Ureter (tissue), 1 donor: Measurements from ENCODE around the gene PSME3IP1. TPM values are rescaled to one million over a fixed set of nuclear protein-coding genes. Genes with fewer than 3 reads are reported as not detected.

ENCODE experiments used
- total RNA-seq: library from RNA; stranded (reverse); gene quantifications from one replicate; pipeline ENCODE4 v1.2.4, GENCODE V29; 2023
- donor health status: DM: yes; HTN: yes; CAD: no.

PSME3IP1 gene
- total RNA-seq, 1 donor from 2014 or later = 122 TPM

Other genes with a start within 250 kb of the PSME3IP1 start
- 0.42 TPM for gene CETP, start 224.1 kb downstream of the PSME3IP1 start, total RNA-seq
- 50.1 TPM for gene NLRC5, start 196.5 kb downstream of the PSME3IP1 start, total RNA-seq
- 19.8 TPM for gene CPNE2, start 93.5 kb downstream of the PSME3IP1 start, total RNA-seq
- 44.7 TPM for gene RSPRY1, start 290 bp upstream of the PSME3IP1 start, total RNA-seq
- 43.3 TPM for gene ARL2BP, start 59.2 kb upstream of the PSME3IP1 start, total RNA-seq
- 34.3 TPM for gene PLLP, start 98.6 kb upstream of the PSME3IP1 start, total RNA-seq
- not detected for gene CCL22, start 172.7 kb upstream of the PSME3IP1 start, total RNA-seq
- gene CX3CL1, start 186.5 kb upstream of the PSME3IP1 start, total RNA-seq = 31.1 TPM
- gene CCL17, start 218.7 kb upstream of the PSME3IP1 start, total RNA-seq = 0.78 TPM